OCI-LY3 (cell line): Measurements from ENCODE around the gene TUBGCP4.

ENCODE experiments used
- H2AFZ ChIP-seq: fragments of 200-600, 300-600 bp; shearing (Covaris generic); 2 replicates; pipeline ENCODE4 v1.6.0; 2014; ENCODE audit warnings: antibody characterized with exemption, low read depth, low read length
- H3K27ac ChIP-seq: fragments of 200-600, 300-600 bp; sonication (generic); 2 replicates; pipeline ENCODE4 v1.5.1; 2014; ENCODE audit warnings: mild to moderate bottlenecking, low read length, moderate library complexity, mixed read lengths
- H3K27me3 ChIP-seq: fragments of 200-600, 300-600 bp; sonication (generic); 2 replicates; pipeline ENCODE4 v1.6.1; 2014; ENCODE audit warnings: low read depth, low read length, mixed read lengths
- H3K36me3 ChIP-seq: fragments of 200-600, 300-600 bp; sonication (generic); replicated peaks from 2 replicates; pipeline ENCODE3; 2014; ENCODE audit warnings: low read depth, low read length, mixed read lengths
- H3K4me1 ChIP-seq: fragments of 300-600, 200-600 bp; sonication (generic); 2 replicates; pipeline ENCODE4 v1.6.1; 2014; ENCODE audit warnings: low read length, mixed read lengths
- H3K4me2 ChIP-seq: fragments of 200-600, 300-600 bp; sonication (generic); 2 replicates; pipeline ENCODE4 v1.6.1; 2014; ENCODE audit warnings: low read length, mixed read lengths
- H3K4me3 ChIP-seq: fragments of 300-600, 200-600 bp; sonication (generic); 2 replicates; pipeline ENCODE4 v1.5.1; 2014; ENCODE audit warnings: antibody characterized with exemption, mild to moderate bottlenecking, low read length, moderate library complexity
- H3K79me2 ChIP-seq: fragments of 300-600, 200-600 bp; shearing (Covaris generic); 2 replicates; pipeline ENCODE4 v1.6.1; 2014; ENCODE audit warnings: mild to moderate bottlenecking, low read length, mixed read lengths
- H3K9ac ChIP-seq: fragments of 300-600, 200-600 bp; shearing (Covaris generic); 2 replicates; pipeline ENCODE4 v1.6.0; 2014; ENCODE audit warnings: mild to moderate bottlenecking, low read length, moderate library complexity
- H3K9me3 ChIP-seq: fragments of 200-600, 300-600 bp; shearing (Covaris generic); 2 replicates; pipeline ENCODE4 v1.6.1; 2014; ENCODE audit warnings: low read length, mixed read lengths; ENCODE audit not compliant: insufficient read depth
- H4K20me1 ChIP-seq: fragments of 200-600, 300-600 bp; sonication (generic); 2 replicates; pipeline ENCODE4 v1.6.1; 2016; ENCODE audit warnings: low read length, mixed read lengths; ENCODE audit not compliant: insufficient read depth
- CTCF ChIP-seq: fragments of 200-600, 300-600 bp; sonication (generic); IDR thresholded peaks from 2 replicates; pipeline ENCODE4 v1.5.1; 2014; ENCODE audit warnings: antibody characterized with exemption, low read length, low read depth
- EZH2phosphoT487 ChIP-seq: fragments of 200-600 bp; shearing (Covaris generic); IDR thresholded peaks from 2 replicates; pipeline ENCODE4 v1.6.1; 2018; ENCODE audit warnings: antibody characterized with exemption, mixed run types, low read depth

The TUBGCP4 gene

GRCh38 chr15:43423793-43424192 lies 52.9 kb downstream of the TUBGCP4 start:
- Histone ChIP-seq H3K27ac (no peak overlapping the region), H4K20me1 (no peaks in the 10 kb centered on the region), H2AFZ (no peak overlapping the region), H3K9ac (no peak overlapping the region), H3K36me3 (peaks cover 30% of the 10 kb centered on the region), H3K4me2 (no peak overlapping the region), H3K4me1 (no peaks in the 10 kb centered on the region), H3K9me3 (no peaks in the 10 kb centered on the region), H3K27me3 (no peaks in the 10 kb centered on the region), H3K79me2 (no peaks in the 10 kb centered on the region), H3K4me3 (no peak overlapping the region)
- TF ChIP-seq EZH2phosphoT487: no peak

DNA sequence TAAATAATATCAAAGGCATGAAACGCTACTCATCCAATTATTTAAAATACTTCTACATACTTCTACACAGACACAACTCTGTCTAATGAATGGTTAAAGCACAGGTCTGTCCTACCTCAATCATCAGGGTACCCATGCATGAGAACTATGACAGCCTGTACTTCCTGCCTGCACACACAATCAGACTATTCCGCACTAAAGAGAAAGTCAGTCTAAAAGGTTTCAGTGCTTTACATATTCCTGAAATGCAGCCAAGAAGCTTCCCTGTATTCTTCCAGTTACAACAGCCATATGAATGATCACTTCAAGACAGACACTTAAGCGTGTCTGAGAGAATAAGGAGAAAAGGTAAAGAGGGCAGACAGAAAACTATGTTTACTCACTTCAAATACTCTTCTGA lies 58.8 kb downstream of the TUBGCP4 start:
- Histone ChIP-seq H3K9me3 (no peaks in the 10 kb centered on the region), H4K20me1 (0 out of 2 replicates have a peak, but pooled peaks cover 4% of the 10 kb centered on the region), H3K27ac (no peak overlapping the region), H3K27me3 (no peaks in the 10 kb centered on the region), H3K79me2 (no peaks in the 10 kb centered on the region), H3K4me1 (no peaks in the 10 kb centered on the region), H3K36me3 (peaks cover 32% of the 10 kb centered on the region), H3K9ac (no peak overlapping the region), H3K4me2 (no peak overlapping the region), H2AFZ (no peak overlapping the region), H3K4me3 (no peak overlapping the region)
- no peak for TF ChIP-seq CTCF
- no peak for TF ChIP-seq EZH2phosphoT487

GRCh38 chr15:43433165-43433564 lies 62.3 kb downstream of the TUBGCP4 start:
- Histone ChIP-seq H3K9me3 (no peaks in the 10 kb centered on the region), H3K9ac (no peak overlapping the region), H3K4me2 (no peak overlapping the region), H3K79me2 (no peaks in the 10 kb centered on the region), H3K4me3 (no peak overlapping the region), H3K27me3 (no peaks in the 10 kb centered on the region), H2AFZ (no peak overlapping the region), H4K20me1 (0 out of 2 replicates have a peak, but pooled peaks cover 4% of the 10 kb centered on the region), H3K36me3 (peaks cover 37% of the 10 kb centered on the region), H3K27ac (no peak overlapping the region), H3K4me1 (no peaks in the 10 kb centered on the region)
- TF ChIP-seq CTCF (no peak), EZH2phosphoT487 (no peak)

- Histone ChIP-seq H4K20me1 (0 out of 2 replicates have a peak, but pooled peaks cover 4% of the 10 kb centered on the region), H2AFZ (no peak overlapping the region), H3K9me3 (no peaks in the 10 kb centered on the region), H3K9ac (no peak overlapping the region), H3K27me3 (no peaks in the 10 kb centered on the region), H3K4me3 (no peak overlapping the region), H3K4me1 (no peaks in the 10 kb centered on the region), H3K27ac (no peak overlapping the region), H3K4me2 (no peak overlapping the region), H3K79me2 (no peaks in the 10 kb centered on the region), H3K36me3 (peaks cover 37% of the 10 kb centered on the region)
- TF ChIP-seq CTCF (no peak), EZH2phosphoT487 (no peak)
Measured at GRCh38 chr15:43433661-43434303, 62.9 kb downstream of the TUBGCP4 start.
